WTC11 (cell line): ENCODE data around the gene MOB4. TPM values are rescaled to one million over a fixed set of nuclear protein-coding genes. Genes with fewer than 3 reads are reported as not detected.

Source experiments
- ATAC-seq: fragments of 200-7000 bp; cut with Tn5 transposase; 2 replicates; pipeline ENCODE4 v1.10.0; 2021; ENCODE audit warnings: mild to moderate bottlenecking, moderate library complexity
- CTCF ChIA-PET: fragments of 300-600 bp; sonication (Branson Sonifier 250); formaldehyde crosslinking; loops from one replicate; lab custom pipeline; 2021; ENCODE audit warnings: antibody characterized with exemption; lab: Charles Lee
- POLR2A ChIA-PET: fragments of 350-600 bp; sonication (Branson Sonifier 250); formaldehyde crosslinking; loops from one replicate; lab custom pipeline; 2021; ENCODE audit warnings: antibody characterized with exemption; lab: Charles Lee
- DNase-seq: peaks from one replicate; pipeline ENCODE4 v3.0.0; 2021; ENCODE audit warnings: low spot score
- H3K27ac Mint-ChIP-seq: 2 replicates; pipeline ENCODE4 v1.8.0; 2021; ENCODE audit warnings: mixed read lengths
- H3K27me3 Mint-ChIP-seq: 2 replicates; pipeline ENCODE4 v1.8.0; 2021; ENCODE audit warnings: low read depth, mild to moderate bottlenecking, moderate library complexity, mixed read lengths
- H3K36me3 Mint-ChIP-seq: 2 replicates; pipeline ENCODE4 v1.8.0; 2021; ENCODE audit warnings: mixed read lengths
- H3K4me1 Mint-ChIP-seq: 2 replicates; pipeline ENCODE4 v1.8.0; 2022; ENCODE audit warnings: mixed read lengths
- H3K4me3 Mint-ChIP-seq: 2 replicates; pipeline ENCODE4 v1.8.0; 2021; ENCODE audit warnings: mild to moderate bottlenecking, moderate library complexity, mixed read lengths
- H3K9me3 Mint-ChIP-seq: 2 replicates; pipeline ENCODE4 v1.8.0; 2021; ENCODE audit warnings: mixed read lengths
- ATF1 ChIP-seq: sonication (generic); formaldehyde crosslinking; IDR thresholded peaks from 2 replicates; pipeline ENCODE4 v1.8.1; 2023; ENCODE audit warnings: mild to moderate bottlenecking, moderate library complexity, missing genetic modification reagents
- CDX4 ChIP-seq: fragments of 250-450 bp; sonication (Bioruptor Pico); IDR thresholded peaks from 2 replicates; pipeline ENCODE4 v1.9.0; 2021; ENCODE audit warnings: moderate library complexity, mild to moderate bottlenecking, inconsistent platforms, borderline replicate concordance
- CREB1 ChIP-seq: sonication (generic); formaldehyde crosslinking; IDR thresholded peaks from 2 replicates; pipeline ENCODE4 v1.8.0; 2023; ENCODE audit warnings: mild to moderate bottlenecking, missing genetic modification reagents
- E2F4 ChIP-seq: sonication (generic); formaldehyde crosslinking; IDR thresholded peaks from 2 replicates; pipeline ENCODE4 v1.8.1; 2022; ENCODE audit warnings: low read depth, mild to moderate bottlenecking, moderate library complexity, missing genetic modification reagents, borderline replicate concordance
- EMX1 ChIP-seq: fragments of 250-450 bp; sonication (Bioruptor Pico); IDR thresholded peaks from 2 replicates; pipeline ENCODE4 v1.8.0; 2021; ENCODE audit warnings: mild to moderate bottlenecking
- FOXK1 ChIP-seq: sonication (generic); formaldehyde crosslinking; IDR thresholded peaks from 2 replicates; pipeline ENCODE4 v1.8.0; 2022; ENCODE audit warnings: mild to moderate bottlenecking, moderate library complexity, missing genetic modification reagents
- IRF1 ChIP-seq: sonication (generic); formaldehyde crosslinking; IDR thresholded peaks from 2 replicates; pipeline ENCODE4 v1.8.0; 2023; ENCODE audit warnings: missing genetic modification reagents
- JAZF1 ChIP-seq: fragments of 250-450 bp; sonication (Bioruptor Pico); IDR thresholded peaks from 2 replicates; pipeline ENCODE4 v1.9.0; 2021; ENCODE audit warnings: moderate library complexity, mild to moderate bottlenecking, inconsistent platforms
- MLX ChIP-seq: sonication (generic); formaldehyde crosslinking; IDR thresholded peaks from 2 replicates; pipeline ENCODE4 v1.8.1; 2023; ENCODE audit warnings: mild to moderate bottlenecking, missing genetic modification reagents, moderate library complexity
- NFATC4 ChIP-seq: fragments of 250-450 bp; sonication (Bioruptor Pico); IDR thresholded peaks from 2 replicates; pipeline ENCODE4 v1.9.0; 2021; ENCODE audit warnings: mild to moderate bottlenecking
- NFYB ChIP-seq: sonication (generic); formaldehyde crosslinking; conservative IDR thresholded peaks from 2 replicates; pipeline ENCODE4 v1.8.0; 2022; ENCODE audit warnings: low read depth, missing genetic modification reagents
- PRRX2 ChIP-seq: fragments of 250-450 bp; sonication (Bioruptor Pico); IDR thresholded peaks from 2 replicates; pipeline ENCODE4 v1.8.0; 2021; ENCODE audit warnings: mild to moderate bottlenecking
- RELA ChIP-seq: sonication (generic); formaldehyde crosslinking; IDR thresholded peaks from 2 replicates; pipeline ENCODE4 v1.8.1; 2022; ENCODE audit warnings: missing genetic modification reagents, mild to moderate bottlenecking, borderline replicate concordance
- RORB ChIP-seq: fragments of 250-450 bp; sonication (Bioruptor Pico); IDR thresholded peaks from 2 replicates; pipeline ENCODE4 v1.9.0; 2021; ENCODE audit warnings: mild to moderate bottlenecking
- SMAD3 ChIP-seq: sonication (generic); formaldehyde crosslinking; IDR thresholded peaks from 2 replicates; pipeline ENCODE4 v1.8.0; 2022; ENCODE audit warnings: missing genetic modification reagents, mild to moderate bottlenecking, borderline replicate concordance
- SMAD4 ChIP-seq: sonication (generic); formaldehyde crosslinking; IDR thresholded peaks from 2 replicates; pipeline ENCODE4 v1.8.0; 2022; ENCODE audit warnings: mild to moderate bottlenecking, missing genetic modification reagents
- SOX15 ChIP-seq: fragments of 250-450 bp; sonication (Bioruptor Pico); IDR thresholded peaks from 2 replicates; pipeline ENCODE4 v1.9.0; 2021; ENCODE audit warnings: mild to moderate bottlenecking
- USF1 ChIP-seq: sonication (generic); formaldehyde crosslinking; IDR thresholded peaks from 2 replicates; pipeline ENCODE4 v1.8.0; 2022; ENCODE audit warnings: mild to moderate bottlenecking, missing genetic modification reagents
- ZBTB21 ChIP-seq: sonication (generic); formaldehyde crosslinking; IDR thresholded peaks from 2 replicates; pipeline ENCODE4 v1.8.1; 2023; ENCODE audit warnings: mild to moderate bottlenecking, missing genetic modification reagents, borderline replicate concordance
- ZNF232 ChIP-seq: sonication (generic); formaldehyde crosslinking; IDR thresholded peaks from 2 replicates; pipeline ENCODE4 v1.8.0; 2022; ENCODE audit warnings: mild to moderate bottlenecking, missing genetic modification reagents
- total RNA-seq: library from RNA; stranded (reverse); gene quantifications from 3 replicates; pipeline ENCODE4 v1.2.3, GENCODE V29; 2021
- TF ChIP-seq, protein P1 (sequence below): fragments of 250-450 bp; sonication (Bioruptor Pico); IDR thresholded peaks from 2 replicates; pipeline ENCODE4 v2.1.2; 2022; ENCODE audit warnings: mild to moderate bottlenecking, moderate library complexity
- TF ChIP-seq, protein P2 (sequence below): sonication (generic); formaldehyde crosslinking; IDR thresholded peaks from 2 replicates; pipeline ENCODE4 v1.8.0; 2022; ENCODE audit warnings: mild to moderate bottlenecking, missing genetic modification reagents
- TF ChIP-seq, protein P3 (sequence below): sonication (generic); formaldehyde crosslinking; IDR thresholded peaks from 2 replicates; pipeline ENCODE4 v1.8.1; 2022; ENCODE audit warnings: mild to moderate bottlenecking, moderate library complexity, missing genetic modification reagents
- TF ChIP-seq, protein P4 (sequence below): sonication (generic); formaldehyde crosslinking; IDR thresholded peaks from 2 replicates; pipeline ENCODE4 v1.8.0; 2022; ENCODE audit warnings: mild to moderate bottlenecking, missing genetic modification reagents

MOB4 gene
- total RNA-seq, 1 experiment from 2014 or later: 47.8 TPM

- Mint-ChIP-seq H3K27ac (no peak overlapping the region), H3K4me1 (peaks cover 20% of the 10 kb centered on the region), H3K9me3 (peaks cover 4% of the 10 kb centered on the region), H3K4me3 (no peak overlapping the region), H3K36me3 (peaks cover 47% of the 10 kb centered on the region), H3K27me3 (no peaks in the 10 kb centered on the region)
- CTCF ChIA-PET: no interaction called here
- POLR2A ChIA-PET: interaction anchor here (0.7 kb wide), 2 partner anchors 20 to 54 kb away, joined by 4 to 5 read pairs; no protein-coding TSS in a partner anchor
- ATAC-seq (no peak), DNase-seq (no peak)
- TF ChIP-seq NFYB (CRISPR knock-in tag) (no peak), E2F4 (no peak), ZBTB21 (CRISPR knock-in tag) (no peak), SOX15 (CRISPR knock-in tag) (no peak), SMAD4 (no peak), JAZF1 (no peak), ZNF232 (CRISPR knock-in tag) (no peak), RELA (CRISPR knock-in tag) (no peak), FOXK1 (CRISPR knock-in tag) (no peak), SMAD3 (CRISPR knock-in tag) (no peak), ATF1 (CRISPR knock-in tag) (no peak), CDX4 (CRISPR knock-in tag) (no peak), PRRX2 (CRISPR knock-in tag) (no peak)
- TF ChIP-seq, protein P1, sequence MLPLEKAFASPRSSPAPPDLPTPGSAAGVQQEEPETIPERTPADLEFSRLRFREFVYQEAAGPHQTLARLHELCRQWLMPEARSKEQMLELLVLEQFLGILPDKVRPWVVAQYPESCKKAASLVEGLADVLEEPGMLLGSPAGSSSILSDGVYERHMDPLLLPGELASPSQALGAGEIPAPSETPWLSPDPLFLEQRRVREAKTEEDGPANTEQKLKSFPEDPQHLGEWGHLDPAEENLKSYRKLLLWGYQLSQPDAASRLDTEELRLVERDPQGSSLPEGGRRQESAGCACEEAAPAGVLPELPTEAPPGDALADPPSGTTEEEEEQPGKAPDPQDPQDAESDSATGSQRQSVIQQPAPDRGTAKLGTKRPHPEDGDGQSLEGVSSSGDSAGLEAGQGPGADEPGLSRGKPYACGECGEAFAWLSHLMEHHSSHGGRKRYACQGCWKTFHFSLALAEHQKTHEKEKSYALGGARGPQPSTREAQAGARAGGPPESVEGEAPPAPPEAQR (CRISPR knock-in tag): no peak
- TF ChIP-seq, protein P2, sequence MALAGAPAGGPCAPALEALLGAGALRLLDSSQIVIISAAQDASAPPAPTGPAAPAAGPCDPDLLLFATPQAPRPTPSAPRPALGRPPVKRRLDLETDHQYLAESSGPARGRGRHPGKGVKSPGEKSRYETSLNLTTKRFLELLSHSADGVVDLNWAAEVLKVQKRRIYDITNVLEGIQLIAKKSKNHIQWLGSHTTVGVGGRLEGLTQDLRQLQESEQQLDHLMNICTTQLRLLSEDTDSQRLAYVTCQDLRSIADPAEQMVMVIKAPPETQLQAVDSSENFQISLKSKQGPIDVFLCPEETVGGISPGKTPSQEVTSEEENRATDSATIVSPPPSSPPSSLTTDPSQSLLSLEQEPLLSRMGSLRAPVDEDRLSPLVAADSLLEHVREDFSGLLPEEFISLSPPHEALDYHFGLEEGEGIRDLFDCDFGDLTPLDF (CRISPR knock-in tag): no peak
- TF ChIP-seq, protein P3, sequence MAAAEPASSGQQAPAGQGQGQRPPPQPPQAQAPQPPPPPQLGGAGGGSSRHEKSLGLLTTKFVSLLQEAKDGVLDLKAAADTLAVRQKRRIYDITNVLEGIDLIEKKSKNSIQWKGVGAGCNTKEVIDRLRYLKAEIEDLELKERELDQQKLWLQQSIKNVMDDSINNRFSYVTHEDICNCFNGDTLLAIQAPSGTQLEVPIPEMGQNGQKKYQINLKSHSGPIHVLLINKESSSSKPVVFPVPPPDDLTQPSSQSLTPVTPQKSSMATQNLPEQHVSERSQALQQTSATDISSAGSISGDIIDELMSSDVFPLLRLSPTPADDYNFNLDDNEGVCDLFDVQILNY (CRISPR knock-in tag): no peak
- TF ChIP-seq, protein P4, sequence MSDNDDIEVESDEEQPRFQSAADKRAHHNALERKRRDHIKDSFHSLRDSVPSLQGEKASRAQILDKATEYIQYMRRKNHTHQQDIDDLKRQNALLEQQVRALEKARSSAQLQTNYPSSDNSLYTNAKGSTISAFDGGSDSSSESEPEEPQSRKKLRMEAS: no peak
These were observed 44.3 kb downstream of the MOB4 start for GRCh38 chr2:197560146-197560665.

DNA sequence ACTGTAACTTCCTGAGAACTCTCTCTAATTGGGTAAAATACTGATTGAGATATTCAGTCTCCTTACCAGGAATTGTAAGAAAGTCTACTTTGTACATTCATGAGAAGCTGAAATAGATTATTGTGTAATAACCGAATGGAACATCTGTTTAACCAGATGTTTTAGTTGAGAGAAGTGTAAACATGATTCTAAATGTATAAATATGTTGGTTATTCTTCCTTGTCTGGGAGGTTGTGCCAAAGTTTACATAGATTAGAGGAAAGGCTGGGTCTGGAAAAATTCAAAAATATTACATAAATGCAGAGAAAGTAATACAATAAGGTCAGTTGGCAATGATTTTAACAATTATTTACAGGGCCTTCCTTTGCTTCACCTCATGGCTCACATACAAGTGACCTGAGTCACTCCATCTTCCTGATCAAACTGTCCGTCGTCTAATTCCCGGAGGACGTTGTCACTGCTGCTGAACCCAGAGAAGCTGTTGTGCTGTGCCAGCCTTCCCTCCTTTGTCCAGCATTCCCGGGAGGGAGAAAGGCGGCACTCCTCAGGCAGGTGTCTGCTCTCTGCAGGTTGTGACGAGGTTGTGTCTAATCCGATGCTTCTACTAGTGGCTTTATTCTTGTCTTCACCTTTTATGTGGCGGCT is 55.9 kb downstream of the MOB4 start:
- peaks cover 36% of the 10 kb centered on the region for H3K9me3 Mint-ChIP-seq
- H3K36me3 Mint-ChIP-seq: peaks cover 49% of the 10 kb centered on the region
- DNase-seq (no peak), ATAC-seq (no peak)
- ChIA-PET CTCF (no interaction called here), POLR2A (interaction anchor here (0.5 kb wide), 1 partner anchor 16 kb away, joined by 4 read pairs; no protein-coding TSS in a partner anchor)
- peak overlapping the region; percentile 58; the same call in 1 of the 2 replicates for H3K27ac Mint-ChIP-seq
- H3K27me3 Mint-ChIP-seq: peaks cover 7% of the 10 kb centered on the region
- no peak overlapping the region for H3K4me3 Mint-ChIP-seq
- peaks cover 7% of the 10 kb centered on the region for H3K4me1 Mint-ChIP-seq
- TF ChIP-seq USF1 (CRISPR knock-in tag): no peak
- TF ChIP-seq CREB1 (CRISPR knock-in tag): no peak
- TF ChIP-seq SOX15 (CRISPR knock-in tag): no peak
- TF ChIP-seq RORB: no peak
- TF ChIP-seq SMAD4: no peak
- no peak for TF ChIP-seq EMX1 (CRISPR knock-in tag)
- no peak for TF ChIP-seq MLX
- no peak for TF ChIP-seq IRF1 (CRISPR knock-in tag)
- TF ChIP-seq, protein P4: no peak
- TF ChIP-seq NFATC4 (CRISPR knock-in tag): no peak
- no peak for TF ChIP-seq ZNF232 (CRISPR knock-in tag)
